Psoas muscle (tissue), 8 donors: ENCODE results near the gene GNG12. TPM values are rescaled to one million over a fixed set of nuclear protein-coding genes. Genes with fewer than 3 reads are reported as not detected.

Source experiments
- ATAC-seq, 4 donors: fragments of 200-7000 bp; cut with Tn5 transposase; one replicate each; pipeline ENCODE4 v1.9.1; 2020; ENCODE audit warnings: moderate library complexity in 3 of 4, mild to moderate bottlenecking in 2 of 4
- DNase-seq, 2 donors: peaks; one replicate each; pipeline ENCODE4 v3.0.0-alpha.2; 2020
- H3K27ac ChIP-seq: fragments of 200-600 bp; one replicate; pipeline ENCODE4 v1.8.0; 2022
- H3K27me3 ChIP-seq, 3 donors: fragments of 200-600 bp in 1 of 3; one replicate each; pipeline versions ENCODE4 v1.6.1 to v1.8.0; 2013 to 2022; ENCODE audit warnings: low read length in 2 of 3, mild to moderate bottlenecking in 2 of 3, moderate library complexity in 1 of 3; ENCODE audit not compliant: insufficient read depth in 3 of 3
- H3K36me3 ChIP-seq, 2 donors: fragments of 200-600 bp in 1 of 2; one replicate each; pipeline versions ENCODE4 v1.6.1 to v1.8.0; 2013 to 2022; ENCODE audit warnings: low read depth in 1 of 2, mild to moderate bottlenecking in 1 of 2, moderate library complexity in 1 of 2; ENCODE audit not compliant: insufficient read depth in 1 of 2
- H3K4me1 ChIP-seq: fragments of 200-600 bp; one replicate; pipeline ENCODE4 v1.8.0; 2022
- H3K4me3 ChIP-seq: fragments of 200-600 bp; one replicate; pipeline ENCODE4 v1.8.0; 2022; ENCODE audit warnings: mild to moderate bottlenecking
- H3K9me3 ChIP-seq: fragments of 200-600 bp; one replicate; pipeline ENCODE4 v1.8.0; 2022
- WGBS, 3 donors: extraction: QIAGEN DNeasy Blood & Tissue Kit; methylation state at CpG; one replicate each; pipeline versions ENCODE4 v1.1.6 to v1.1.7; 2013; 5-methylcytosine and 5-hydroxymethylcytosine counted together
- intact Hi-C, 2 donors: fragments of 100-400 bp; cut with DNase I; formaldehyde crosslinking; loops; one replicate each; pipeline versions ENCODE4 v1.11.0 to v1.14.2; 2022
- long read RNA-seq, 2 donors: library from polyadenylated mRNA; unstranded; transcript quantifications; one replicate each; pipeline ENCODE4 v2.0.0, GENCODE V29; 2021
- polyA plus RNA-seq, 3 donors: library from polyadenylated mRNA; stranded (reverse); fragments of 200-250 nt; gene quantifications; one replicate each; pipeline ENCODE4 v1.2.3, GENCODE V29; 2013
- total RNA-seq, 4 donors: library from RNA; stranded (reverse); fragmentation: NEBNext Ultra II Directional in 2 of 4; extraction: Animal tissue kit (Norgen Biotek cat#: 25700) in 2 of 4; gene quantifications; one replicate each; pipeline versions ENCODE4 v1.2.1 to v1.2.4, GENCODE V29; 2021 to 2023
- TF ChIP-seq, protein P1 (sequence below): fragments of 200-600 bp; IDR thresholded peaks from one replicate; pipeline ENCODE4 v1.8.0; 2022; ENCODE audit warnings: antibody characterized with exemption
- donor health status: healthy with polysubstance abuse.
- donor health status: DM: no; HTN: no; CAD: no; lungs with moderate emphysema.
- donor health status: Bipolar disorder and iron deficiency.
- donor health status: healthy.
- donor health status: DM: yes; HTN: yes; CAD: no.
- donor health status: DM: no; HTN: no; CAD: no.
- donor health status: DM: no; HTN: no; CAD: no.
- donor health status: DM: yes; HTN: yes; CAD: no.

The GNG12 gene
- total RNA-seq (10 to 100 TPM; 18.6 to 25.1 (median 20.3) TPM), polyA plus RNA-seq (10 to 100 TPM in 1 of 3 donors, 1 to 10 TPM in 2; 8.9 to 15.2 (median 9.0) TPM)
- long read RNA-seq, donor 1, full-length matches to known transcripts: 21 of 26 reads
- long read RNA-seq, donor 1, partial matches to known transcripts: 1 of 26 reads
- long read RNA-seq, donor 1, other reads (novel, unspliced or antisense): 4 of 26 reads
- long read RNA-seq, donor 2, full-length matches to known transcripts: 23 of 32 reads
- long read RNA-seq, donor 2, partial matches to known transcripts: 0 of 32 reads
- long read RNA-seq, donor 2, other reads (novel, unspliced or antisense): 9 of 32 reads

DNA sequence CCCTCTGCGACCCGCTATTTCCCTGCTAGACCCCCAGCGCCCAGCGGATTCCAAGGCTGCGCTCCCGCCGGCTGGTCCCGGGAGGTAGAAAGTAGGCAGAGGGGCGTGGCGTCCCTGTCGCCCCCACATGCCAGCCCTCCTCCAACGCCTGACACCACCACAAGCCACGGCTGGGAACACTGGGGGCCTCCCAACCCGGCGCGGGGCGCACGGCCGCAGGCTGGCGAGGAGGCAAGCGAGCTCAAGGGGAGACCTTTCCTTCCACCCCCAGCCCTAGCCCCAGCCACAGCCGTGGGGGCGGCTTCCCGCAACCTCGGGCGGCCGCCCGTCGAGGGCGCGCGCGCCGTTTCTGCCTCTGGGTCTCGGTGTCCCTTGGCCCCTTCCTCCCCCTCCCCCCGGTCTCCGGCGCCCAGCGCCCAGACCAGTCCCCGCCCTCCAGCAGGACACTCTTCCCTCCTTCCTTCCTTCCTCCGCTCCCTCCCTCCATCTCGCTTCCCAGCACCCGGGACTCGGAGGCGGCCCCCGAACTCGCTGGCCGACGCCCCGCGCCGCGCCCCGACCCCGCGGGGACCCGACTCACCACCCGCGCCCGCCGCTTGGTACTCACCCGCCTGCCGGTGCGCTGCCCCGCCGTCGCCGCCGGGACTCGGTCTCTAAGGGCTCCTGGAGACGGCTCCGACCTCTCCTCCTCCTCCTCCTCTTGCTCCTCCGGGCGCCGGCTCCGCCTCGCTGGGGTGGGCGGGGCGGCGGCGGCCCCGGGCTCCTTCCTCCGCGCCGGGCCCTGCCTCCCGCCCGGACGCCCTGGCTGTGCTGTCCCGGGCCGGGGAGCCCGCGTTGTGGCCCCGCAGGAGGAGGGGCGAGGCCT is at the start of gene GNG12:
Gene GNG12 (minus strand): TSS at position 731 of the 865 bp plus-strand sequence. CDS start 125,781 bp downstream, outside the sequence.
- Histone ChIP-seq H3K4me1 (peaks cover 18% of the 10 kb centered on the region), H3K36me3 (no peaks in the 10 kb centered on the region), H3K9me3 (no peaks in the 10 kb centered on the region), H3K4me3 (peak within 1 kb of the TSS; percentile 91), H3K27ac (peak within 1 kb of the TSS; percentile 85), H3K27me3 (no peaks in the 10 kb centered on the region)
- 1% methylated on average over 50 to 94 of the region's 94 CpGs for WGBS, 3 donors
- intact Hi-C loops: loop anchor here (5.0 to 10.0 kb wide), 5 partner anchors 66 to 402 kb away; partner anchors contain the start of genes GADD45A (in 1 of the 2) and WLS (in 1 of the 2)
- peak; percentile 74 to 84 for DNase-seq
- peak; percentile 79 to 82 (median 82) for ATAC-seq
- TF ChIP-seq, protein P1, sequence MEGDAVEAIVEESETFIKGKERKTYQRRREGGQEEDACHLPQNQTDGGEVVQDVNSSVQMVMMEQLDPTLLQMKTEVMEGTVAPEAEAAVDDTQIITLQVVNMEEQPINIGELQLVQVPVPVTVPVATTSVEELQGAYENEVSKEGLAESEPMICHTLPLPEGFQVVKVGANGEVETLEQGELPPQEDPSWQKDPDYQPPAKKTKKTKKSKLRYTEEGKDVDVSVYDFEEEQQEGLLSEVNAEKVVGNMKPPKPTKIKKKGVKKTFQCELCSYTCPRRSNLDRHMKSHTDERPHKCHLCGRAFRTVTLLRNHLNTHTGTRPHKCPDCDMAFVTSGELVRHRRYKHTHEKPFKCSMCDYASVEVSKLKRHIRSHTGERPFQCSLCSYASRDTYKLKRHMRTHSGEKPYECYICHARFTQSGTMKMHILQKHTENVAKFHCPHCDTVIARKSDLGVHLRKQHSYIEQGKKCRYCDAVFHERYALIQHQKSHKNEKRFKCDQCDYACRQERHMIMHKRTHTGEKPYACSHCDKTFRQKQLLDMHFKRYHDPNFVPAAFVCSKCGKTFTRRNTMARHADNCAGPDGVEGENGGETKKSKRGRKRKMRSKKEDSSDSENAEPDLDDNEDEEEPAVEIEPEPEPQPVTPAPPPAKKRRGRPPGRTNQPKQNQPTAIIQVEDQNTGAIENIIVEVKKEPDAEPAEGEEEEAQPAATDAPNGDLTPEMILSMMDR: no peak

DNA sequence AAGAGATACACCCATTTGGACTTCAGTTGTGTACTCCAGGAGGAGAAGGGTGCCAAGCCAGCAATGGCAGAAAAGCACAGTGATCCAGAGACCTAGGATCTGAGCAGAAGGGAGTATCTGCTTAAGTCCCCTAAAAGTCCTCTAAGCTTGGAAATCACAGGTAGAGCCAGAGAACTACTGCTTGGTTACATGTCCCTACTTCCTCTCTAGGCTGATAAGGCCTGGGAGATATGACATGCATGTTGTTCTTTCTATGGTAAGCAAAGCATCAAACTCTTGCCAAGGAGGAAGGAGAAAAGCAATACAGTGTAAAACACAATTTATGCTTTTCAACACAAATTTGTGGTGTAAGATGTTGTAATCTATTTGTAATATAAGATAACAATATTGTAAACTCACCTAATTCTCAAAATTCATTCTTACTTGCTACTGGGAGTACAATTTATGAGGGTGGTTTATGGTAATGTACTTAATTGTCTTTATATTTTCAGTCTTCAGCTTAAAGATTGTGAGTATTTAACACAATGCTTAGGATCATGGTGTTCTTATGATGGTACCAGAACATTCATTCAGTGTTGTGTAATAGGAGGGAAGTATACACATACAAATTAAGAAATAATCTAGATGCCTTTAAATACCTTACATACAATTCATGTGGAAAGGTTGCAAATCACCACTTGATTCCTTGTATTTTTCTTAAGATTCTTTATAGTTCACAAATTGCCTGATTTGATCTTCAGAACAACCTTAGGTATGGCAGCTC is 49.1 kb upstream of the GNG12 start:
- no peak overlapping the region for H3K27ac ChIP-seq
- ATAC-seq: no peak
- TF ChIP-seq, protein P1: no peak

DNA sequence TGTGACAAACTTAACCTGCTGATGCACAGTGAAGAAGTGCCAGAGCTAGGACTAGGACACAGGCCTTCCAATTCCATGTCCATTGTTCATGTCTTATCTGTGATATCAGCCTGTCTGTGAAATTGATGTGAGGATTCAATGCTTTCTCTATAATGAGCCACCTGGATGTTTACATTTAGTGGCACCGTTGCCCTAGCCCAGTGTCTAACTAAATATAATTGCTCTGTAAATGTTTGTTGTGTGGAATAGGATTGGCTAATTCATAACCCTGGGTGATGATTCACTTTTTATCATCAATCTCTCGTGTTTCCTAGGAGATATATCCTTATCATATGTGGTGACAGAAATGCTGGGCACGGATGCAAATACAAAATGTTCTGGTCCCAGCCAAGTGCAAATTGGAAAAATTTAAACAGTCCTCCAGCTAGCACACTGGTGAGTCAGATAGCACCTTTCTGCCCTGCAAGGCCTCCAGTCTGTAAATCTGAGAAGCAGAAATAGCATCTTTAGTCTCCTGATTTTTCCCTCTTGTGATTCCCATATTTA is 46.9 kb upstream of the GNG12 start:
- Histone ChIP-seq H3K27me3 (no peaks in the 10 kb centered on the region), H3K9me3 (no peaks in the 10 kb centered on the region), H3K4me3 (no peak overlapping the region), H3K27ac (no peak overlapping the region), H3K4me1 (no peaks in the 10 kb centered on the region), H3K36me3 (no peaks in the 10 kb centered on the region)
- intact Hi-C loops: no loop called here
- TF ChIP-seq, protein P1: no peak
- 70 to 74% (median 70%) methylated on average over 3 of the region's 3 CpGs for WGBS, 3 donors
- no peak for ATAC-seq
- no peak for DNase-seq

More for the DNA sequence above, 49.1 kb upstream of the GNG12 start:
- Histone ChIP-seq H3K4me3 (no peak overlapping the region), H3K9me3 (no peaks in the 10 kb centered on the region), H3K4me1 (no peaks in the 10 kb centered on the region), H3K36me3 (no peaks in the 10 kb centered on the region), H3K27me3 (no peaks in the 10 kb centered on the region)
- intact Hi-C loops: no loop called here
- no peak for DNase-seq

DNA sequence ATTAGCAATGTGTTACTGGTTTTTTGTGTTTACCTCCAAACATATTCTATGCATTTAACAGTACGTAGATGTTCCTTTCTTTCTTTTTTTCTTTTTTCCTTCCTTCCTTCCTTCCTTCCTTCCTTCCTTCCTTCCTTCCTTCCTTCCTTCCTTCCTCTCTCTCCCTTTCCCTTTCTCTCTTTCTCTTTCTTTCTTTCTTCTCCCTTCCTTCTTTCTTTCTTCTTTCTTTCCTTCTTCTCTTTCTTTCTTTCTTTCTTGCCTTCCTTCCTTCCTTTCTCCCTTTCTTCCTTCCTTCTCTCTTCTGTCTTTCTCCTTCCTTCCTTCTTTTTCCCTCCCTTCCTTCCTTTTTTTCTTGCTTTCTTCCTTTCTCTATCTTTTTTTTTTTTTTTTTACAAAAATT is 46.2 kb upstream of the GNG12 start:
- H3K27me3 ChIP-seq: no peaks in the 10 kb centered on the region
- 79 to 87% (median 86%) methylated on average over 1 of the region's 1 CpG for WGBS, 3 donors
- no peak overlapping the region for H3K4me3 ChIP-seq
- peaks cover 5% of the 10 kb centered on the region for H3K9me3 ChIP-seq
- no peaks in the 10 kb centered on the region for H3K36me3 ChIP-seq
- ATAC-seq (no peak), DNase-seq (no peak)
- no peak overlapping the region for H3K27ac ChIP-seq
- TF ChIP-seq, protein P1: no peak
- H3K4me1 ChIP-seq: no peaks in the 10 kb centered on the region
- intact Hi-C loops: no loop called here
